Measurements from ENCODE around the gene OLA1.

OLA1 gene

GRCh38 chr2:174177316-174177890, 70.9 kb downstream of the OLA1 start:
- TF ChIP-seq CTCF (IDR thresholded peaks at IDR 0.05): no peak

- no peak for TF ChIP-seq CTCF (IDR thresholded peaks at IDR 0.05)
Measured at GRCh38 chr2:174176898-174177297, 71.4 kb downstream of the OLA1 start.

DNA sequence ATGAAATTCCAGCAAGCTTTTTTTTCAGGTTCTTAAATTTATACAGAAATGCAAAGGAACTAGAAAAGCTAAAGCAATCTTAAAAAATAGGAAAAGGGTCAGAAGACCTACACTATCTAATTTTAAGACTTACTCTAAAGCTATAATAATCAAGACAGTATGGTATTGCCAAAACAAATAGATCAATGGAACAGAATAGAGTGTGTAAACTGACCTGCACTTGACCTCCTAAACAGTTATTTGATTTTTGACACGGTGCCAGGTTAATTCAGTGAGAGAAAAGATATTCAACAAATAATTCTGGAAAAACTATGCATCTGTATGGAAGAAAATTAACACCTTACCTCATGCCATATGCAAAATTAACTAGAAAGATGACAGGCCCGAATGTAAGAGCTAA, 73.6 kb downstream of the OLA1 start:
- TF ChIP-seq CTCF (IDR thresholded peaks at IDR 0.05): no peak

- no peak for TF ChIP-seq CTCF (IDR thresholded peaks at IDR 0.05)
Measured at GRCh38 chr2:174172802-174173355, 75.5 kb downstream of the OLA1 start.

DNA sequence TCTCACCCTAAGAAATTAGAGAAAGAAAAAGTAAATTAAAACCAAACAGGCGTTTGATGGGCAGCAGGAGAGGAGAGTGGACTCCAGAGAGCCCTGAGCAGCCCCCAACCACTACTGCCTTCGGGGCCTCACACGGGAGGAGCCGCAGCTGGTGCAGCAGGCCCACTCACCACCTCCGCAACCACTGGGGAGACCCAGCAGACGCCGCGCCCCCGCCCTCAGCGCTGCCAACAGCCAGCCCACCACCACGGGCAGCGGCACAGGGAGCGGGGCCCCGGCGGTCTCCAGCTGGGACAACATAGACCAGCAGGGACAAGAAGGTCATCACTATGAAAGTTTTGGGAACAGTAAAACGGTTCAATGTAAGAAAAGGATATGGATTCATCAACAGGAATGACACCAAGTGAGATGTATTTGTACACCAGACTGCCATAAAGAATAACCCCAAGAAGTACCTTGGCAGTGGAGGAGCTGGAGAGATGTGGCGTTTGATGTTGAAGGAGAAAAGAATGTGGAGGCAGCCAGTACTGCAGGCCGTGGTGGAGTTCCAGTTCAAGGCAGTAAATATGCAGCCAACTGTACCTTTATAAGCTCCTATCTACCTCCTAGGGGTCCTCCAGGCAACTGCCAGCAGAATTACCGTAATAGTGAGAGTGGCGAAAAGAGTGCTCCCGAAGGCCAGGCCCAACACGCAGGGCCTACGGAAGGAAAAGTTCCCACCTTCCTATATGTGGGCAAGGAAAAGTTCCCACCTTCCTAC, 76.5 kb downstream of the OLA1 start:
- TF ChIP-seq CTCF (IDR thresholded peaks at IDR 0.05): no peak

GRCh38 chr2:174169372-174169771, 79.0 kb downstream of the OLA1 start:
- no peak for TF ChIP-seq CTCF (IDR thresholded peaks at IDR 0.05)

- no peak for TF ChIP-seq CTCF (IDR thresholded peaks at IDR 0.05)
Measured at GRCh38 chr2:174166261-174166660, 82.1 kb downstream of the OLA1 start.
